Germinal center (tissue), 1 donor: ENCODE data around the gene DCUN1D3.

Experiments used
- DNase-seq: peaks from one replicate; pipeline ENCODE4 v3.0.0; 2012; ENCODE audit warnings: mixed read lengths, low spot score

DCUN1D3 gene

DNA sequence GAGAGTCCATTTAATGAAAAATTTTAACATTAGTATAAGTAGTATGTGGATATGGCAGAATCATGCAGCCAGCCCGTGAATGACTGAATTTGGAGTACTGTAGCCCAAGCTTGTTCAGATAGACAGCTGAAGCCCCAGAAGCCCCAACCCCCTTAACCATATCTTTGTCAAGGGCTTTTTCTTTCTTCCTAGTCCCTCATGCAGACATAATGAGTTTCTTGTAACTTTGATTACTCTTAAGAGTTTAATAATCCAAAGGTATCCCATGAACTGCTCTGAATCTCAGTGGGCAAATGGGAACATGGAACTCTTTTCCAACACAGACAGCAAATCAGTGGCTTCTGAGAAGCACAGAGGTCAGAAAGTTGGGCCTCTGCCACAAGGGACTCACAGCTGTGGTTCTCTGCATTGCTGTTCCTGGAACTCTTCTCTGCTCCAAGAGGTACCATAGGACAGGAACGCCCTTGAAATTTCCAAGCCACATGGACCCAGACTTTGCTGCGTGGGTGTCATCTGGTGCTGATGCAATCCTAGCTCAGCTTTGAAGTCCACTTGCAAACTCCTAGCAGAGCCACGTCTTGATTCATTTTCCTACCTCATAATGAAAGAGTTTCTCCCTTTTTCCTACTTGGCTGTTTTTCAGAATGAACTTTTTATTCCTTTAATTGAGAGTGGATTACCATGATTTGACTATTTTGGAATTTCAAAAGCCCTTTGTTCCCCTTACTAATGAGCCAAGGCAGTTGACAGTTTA, 18.5 kb upstream of the DCUN1D3 start:
- no peak for DNase-seq

DNA sequence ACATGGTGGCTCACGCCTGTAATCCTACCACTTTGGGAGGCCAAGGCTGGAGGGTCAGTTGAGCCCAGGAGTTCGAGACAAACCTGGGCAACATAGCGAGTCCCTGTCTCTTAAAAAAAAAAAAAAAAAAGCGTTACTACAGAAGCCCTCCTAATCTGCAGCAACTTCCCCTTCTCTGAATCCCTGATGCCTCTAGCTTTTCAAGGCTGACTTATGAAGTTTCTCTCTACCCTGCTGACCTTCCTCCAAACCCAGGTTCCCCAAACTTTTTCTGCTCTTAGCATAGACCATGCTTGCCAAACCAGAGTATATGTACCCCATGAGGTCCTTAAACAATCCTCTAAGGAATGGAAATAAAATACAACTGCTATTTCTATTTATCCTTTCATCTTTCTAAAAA, 16.8 kb upstream of the DCUN1D3 start:
- no peak for DNase-seq

DNA sequence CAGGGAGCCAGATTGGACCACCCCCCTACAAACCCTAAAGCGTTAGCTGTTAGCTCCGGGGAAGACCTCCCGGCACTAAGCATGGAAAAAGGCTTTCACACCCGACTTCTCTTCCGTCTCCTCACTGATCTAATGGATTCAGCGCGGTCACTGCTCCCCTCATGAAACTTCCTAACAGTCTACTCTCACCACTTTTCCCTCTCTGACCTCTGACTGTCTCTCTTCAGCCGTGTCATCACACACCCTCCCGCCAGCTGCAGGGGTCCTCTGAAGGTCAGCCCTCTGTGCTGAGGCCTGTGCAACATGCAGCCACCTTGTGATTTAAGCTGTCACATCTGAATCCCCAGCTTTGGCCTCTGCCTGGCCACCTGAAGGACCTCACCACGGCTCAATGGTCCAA, 16.1 kb upstream of the DCUN1D3 start:
- DNase-seq, result no peak

DNA sequence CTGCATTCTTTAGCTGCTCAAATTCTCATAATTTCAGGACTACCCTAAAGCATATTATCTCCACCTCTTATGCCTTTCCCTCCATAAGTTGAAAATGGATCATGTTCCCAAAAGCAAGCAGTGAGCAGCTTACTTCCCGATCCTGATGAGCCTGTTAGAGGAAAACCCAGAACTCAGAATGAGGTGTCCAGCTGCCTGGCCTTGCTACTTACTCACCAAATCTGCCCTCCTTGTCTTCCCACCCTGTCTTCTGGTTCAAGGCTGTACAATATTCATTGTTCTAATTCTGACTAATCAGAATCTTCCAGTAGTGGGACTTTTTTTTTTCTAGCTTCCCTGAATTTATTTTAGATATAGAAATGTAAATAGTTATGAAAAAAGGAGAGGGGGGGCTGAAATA, 11.2 kb upstream of the DCUN1D3 start:
- no peak for DNase-seq

DNA sequence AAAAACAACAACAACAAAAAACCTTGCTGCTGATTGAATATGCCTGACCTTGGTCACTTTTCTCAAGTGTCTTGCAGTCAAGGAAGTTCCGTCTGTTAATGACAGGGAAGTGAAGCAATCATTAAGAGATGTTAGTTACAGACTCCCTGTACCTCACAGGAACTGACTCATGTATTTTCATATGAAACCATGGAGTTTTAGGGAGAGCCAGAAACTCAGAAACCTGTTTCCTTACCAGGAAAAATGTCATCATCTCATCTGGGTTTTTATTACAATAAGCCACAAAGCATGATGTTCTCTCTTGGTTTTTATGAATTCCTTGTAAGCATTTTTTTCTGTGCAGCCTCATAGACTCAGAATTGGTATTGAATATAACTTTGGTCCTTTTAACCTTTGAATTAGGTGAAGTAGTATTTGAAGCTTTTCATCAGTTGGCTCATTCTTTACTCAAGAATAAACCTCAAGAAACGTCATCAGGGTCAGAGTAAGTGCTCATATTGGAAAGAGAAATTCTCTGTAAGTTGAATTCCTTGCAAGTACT, 10.7 kb upstream of the DCUN1D3 start:
- DNase-seq, result no peak

DNA sequence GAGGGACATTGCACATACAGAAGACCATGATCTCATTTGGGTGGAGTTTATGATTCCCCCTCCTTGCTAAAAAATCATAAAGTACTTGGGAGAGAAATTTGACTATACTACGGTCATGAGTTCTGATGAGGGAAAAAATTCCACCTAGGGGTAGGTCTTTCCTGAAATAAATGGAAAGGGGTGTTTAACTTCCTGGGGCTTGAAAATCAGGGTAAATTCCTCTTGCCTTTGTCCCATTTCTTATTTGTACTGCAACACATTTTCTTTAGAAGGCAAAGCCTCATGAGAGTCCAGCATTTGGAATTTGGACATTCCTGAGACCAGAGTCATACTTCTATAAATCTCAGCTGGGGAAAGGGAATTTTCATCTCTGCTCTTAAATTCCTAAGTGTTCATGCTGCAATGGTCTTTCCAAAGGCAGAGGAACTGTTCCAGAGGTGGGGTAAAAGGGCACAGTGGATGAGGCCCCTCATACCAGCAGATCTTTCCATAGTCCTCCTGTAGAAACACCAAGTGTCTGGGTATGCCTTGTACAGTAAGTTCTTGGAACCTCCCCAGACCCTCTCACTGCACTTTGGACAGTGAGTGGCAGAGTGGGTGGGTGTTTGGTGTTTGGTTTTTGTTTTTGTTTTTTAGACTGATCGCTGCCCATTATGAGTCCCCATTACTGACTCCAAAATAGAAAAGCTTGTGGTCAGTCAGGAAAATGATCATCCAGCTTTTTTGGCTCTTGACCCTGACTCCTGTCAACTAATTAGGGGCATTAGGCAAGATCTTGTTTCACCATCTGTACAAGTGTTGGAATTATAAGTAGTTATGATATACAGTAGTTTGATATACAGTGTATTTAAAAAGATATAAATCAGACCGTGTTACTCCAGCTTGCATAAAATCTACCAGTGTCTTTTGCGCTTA, 6.4 kb upstream of the DCUN1D3 start:
- DNase-seq, result no peak

DNA sequence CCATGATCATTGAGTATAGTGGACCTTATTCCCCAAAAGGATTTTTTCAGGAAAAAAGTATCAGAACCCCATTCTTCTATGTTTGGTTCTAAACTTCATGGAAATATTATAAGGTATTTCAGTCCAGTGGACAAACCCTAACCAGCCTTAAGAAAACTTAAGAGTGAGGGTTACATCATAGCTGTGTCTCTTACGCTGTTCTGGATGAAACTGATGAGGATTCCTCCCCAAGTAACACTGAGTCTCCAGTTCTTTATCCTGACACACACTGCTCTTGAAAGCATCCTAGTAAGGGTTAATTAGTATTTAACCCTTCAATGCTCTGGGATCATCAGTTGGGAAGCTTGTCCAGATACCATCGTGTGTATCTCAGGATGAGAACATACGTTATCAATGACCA, 5.4 kb upstream of the DCUN1D3 start:
- no peak for DNase-seq

DNA sequence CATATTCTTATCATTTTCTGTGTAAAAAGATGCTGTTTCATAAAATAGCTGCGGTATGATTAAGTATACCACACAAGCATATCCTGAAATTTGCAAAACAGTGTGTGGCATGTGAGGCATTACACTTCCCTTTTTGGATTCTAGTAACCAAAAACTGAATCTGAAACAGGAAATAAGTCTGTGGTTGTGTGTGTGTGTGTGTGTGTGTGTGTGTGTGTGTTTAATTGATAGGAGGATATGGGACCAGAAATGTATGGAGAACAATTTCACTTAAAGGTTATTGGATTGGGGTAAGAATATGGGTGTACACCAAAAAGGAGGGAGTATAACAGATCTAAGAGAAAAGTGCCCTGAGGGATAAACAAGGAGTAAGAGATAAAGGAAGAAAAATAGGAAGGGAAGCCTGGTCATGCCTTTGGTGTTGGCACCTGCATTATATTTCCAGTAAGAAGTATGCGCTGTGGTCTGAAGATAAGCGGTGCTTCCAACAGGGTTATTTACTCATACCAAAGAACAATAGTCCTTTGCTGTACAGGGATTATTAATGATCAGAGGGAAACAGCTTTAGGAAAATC, 4.4 kb upstream of the DCUN1D3 start:
- DNase-seq, result peak; percentile 58

DNA sequence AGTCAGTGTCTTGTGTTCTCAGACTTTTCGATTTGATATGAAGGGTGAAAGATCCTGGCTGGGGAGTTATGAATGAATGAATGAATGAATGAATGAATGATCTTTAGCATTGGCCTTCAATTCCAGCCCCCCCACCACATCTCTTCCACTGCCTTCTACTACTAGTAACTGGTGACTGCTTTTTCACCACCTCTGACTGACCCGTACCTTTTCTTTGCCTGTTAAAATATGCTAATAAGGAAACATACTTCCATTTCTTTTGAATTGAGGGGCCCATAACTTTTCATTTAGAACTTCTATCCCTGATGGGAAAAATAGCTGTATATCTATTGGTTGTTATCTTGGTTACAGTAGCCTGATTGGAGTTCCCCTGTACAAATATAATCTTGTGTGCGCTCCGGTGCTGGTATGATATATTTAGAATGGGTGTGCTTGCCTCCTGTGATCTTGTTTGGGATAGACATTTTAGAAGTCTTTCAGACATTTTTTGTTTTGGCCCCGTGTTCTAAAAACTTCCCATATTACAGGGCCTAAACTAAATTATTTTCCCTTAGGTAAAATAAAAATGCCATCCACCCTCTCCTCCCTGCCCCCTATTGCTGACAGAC, 3.8 kb upstream of the DCUN1D3 start:
- DNase-seq, result peak; percentile 27

DNA sequence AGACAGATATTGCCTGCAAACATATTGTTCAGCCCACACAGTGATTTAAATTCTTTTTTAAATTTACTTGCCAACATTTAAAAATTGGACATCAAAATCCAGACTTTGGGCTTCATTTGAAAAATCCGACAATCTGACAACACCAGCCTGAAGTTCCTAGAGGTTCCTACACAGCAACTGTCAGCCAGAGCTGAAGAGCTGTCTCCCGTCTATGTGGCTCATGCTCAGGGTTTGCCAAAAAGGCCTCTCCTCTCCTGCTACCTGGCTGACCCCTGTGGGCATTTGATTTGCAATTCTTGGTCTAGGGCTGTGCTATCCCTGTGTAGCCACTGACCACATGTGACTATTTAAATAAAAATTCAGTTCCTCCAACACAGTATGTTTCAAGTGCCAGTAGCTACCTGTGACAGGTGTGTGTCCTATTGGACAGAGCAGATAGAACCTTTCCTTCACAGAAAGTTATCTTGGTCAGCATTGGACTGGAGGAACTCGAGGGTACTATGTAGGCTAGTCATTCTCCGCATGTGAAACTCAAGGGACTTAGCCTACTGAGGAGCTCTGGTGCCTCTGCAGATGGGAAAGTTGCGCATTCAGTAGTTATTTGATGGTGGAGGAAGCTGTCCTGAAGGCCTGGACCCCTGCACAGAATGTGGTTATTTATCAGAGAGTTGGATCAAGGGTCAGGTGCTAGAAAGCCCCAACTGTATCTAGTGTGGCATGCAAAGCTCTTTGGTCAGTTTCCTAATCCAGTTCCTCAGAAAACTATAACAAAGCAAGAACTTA, 3.1 kb upstream of the DCUN1D3 start:
- DNase-seq, result no peak

DNA sequence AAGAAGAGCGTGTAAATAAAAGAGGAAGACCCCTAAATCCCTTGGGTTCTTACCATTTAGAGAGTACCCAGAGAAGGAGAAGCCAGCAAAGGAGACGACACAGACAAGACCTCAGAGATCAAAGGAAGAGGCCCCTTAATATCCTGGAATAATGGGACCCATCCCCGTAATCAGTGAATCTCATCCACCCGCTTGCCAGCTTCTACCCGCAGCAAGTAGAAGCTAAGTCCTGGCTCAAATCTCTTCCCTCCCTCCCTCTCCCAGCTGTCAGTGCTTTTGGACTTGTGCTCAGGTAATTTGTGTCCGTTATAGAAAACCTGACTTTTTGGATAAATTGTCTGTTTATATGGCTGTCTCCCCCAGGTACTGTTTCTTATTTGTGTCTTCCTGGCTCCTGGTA, 2.3 kb upstream of the DCUN1D3 start:
- no peak for DNase-seq

DNA sequence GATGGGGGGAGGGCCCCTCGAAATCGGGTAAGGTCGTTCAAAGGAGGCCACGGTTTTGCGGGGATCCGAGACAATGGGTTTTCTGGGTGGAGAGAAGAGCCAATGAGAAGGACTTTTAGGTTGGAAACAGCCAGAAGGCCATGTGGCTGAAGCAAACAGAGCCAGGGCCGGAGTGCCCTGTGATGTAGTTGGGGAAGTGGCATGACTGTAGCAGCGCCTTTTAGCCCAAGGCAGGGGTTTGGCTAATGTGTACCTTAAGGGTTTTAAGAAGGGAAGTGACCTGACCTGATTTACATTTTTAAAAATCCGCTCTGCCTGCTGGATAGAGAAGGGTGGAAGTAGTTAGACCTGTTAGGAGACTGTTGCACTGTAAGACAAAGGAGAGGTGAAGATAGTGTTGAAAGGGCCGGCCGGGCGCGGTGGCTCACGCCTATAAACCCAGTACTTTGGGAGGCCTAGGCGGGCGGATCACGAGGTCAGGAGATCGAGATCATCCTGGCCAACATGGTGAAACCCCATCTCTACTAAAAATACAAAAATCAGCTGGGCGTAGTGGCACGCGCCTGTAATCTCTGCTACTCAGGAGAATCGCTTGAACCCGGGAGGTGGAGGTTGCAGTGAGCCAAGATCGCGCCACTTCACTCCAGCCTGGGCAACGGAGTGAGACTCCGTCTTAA, 1.4 kb upstream of the DCUN1D3 start:
- DNase-seq, result peak; percentile 66

DNA sequence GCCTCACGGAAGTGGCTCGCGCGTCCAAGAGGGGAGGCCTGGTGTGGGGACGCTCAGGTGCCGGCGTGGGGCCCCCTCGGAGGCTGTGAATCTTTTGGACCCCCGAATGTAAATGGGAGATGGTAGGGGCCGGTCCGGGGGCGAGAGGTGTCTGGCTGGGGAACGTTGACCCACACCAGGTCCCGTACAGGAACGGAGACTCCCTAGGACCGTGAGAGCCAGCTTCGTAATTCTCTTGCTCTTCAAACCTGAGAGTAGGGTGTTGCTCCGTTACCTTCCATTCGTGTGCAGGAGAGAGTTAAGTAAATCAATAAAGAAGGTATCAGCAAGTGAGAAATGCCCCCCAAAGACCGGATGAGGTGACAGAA, 894 bp upstream of the DCUN1D3 start:
- DNase-seq, result no peak

DNA sequence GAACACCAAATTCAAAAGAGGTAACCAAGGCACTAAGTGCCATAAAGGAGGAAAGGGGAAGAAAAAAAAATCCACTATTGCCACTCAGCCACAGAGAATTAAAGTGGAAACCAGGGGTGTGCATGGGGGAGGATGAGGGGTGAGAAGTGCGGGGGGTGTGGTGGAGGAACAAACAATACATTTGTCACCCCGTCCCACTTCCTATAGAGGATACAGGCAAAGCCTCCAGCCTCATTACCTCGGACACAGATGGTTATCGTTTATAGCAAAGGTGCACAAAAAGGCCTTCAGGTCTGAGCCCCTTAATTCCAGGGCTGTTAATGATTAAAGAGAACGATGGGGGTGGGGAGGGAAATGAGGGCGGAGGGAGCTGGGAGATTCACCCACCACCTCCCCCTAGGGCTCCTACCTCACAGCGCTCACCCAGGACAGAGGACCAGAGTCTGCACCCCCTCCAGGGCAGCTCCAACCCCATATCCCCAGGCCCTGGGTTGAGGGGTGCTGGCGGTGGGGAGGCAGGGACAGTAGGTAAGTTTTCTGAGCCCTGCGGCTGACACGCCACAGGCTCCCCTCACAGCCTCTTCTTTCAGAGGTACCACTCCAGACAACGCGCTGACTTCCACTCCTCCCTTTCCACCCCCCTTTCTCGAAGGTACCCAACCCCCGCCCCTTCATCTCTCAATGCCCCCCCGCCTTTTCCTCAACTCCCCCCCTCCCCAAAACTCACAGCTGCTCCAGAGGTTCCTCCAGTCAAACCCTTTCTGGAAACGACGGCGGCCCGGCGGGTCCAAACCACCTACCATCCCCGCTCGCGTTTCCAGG, 470 bp downstream of the DCUN1D3 start:
- DNase-seq, result no peak

DNA sequence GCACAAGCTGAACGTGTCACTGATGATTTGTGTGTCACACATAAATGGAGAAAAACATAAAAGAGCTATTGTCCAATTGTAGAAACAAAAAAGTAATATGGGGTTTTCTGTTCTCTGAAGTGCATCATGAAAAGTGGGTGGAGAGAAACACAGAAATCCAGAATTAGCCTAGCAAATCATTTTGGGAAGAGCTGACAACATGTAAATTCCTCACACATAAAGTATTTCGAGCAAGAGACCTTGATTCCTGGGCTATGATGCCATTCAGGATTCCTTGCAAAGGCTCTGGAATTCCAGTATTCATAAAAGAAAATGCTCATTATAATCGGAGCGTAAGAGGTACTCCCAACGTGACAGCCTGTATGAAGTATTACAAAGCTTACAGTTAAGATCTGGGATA, 1.1 kb downstream of the DCUN1D3 start:
- DNase-seq, result no peak

DNA sequence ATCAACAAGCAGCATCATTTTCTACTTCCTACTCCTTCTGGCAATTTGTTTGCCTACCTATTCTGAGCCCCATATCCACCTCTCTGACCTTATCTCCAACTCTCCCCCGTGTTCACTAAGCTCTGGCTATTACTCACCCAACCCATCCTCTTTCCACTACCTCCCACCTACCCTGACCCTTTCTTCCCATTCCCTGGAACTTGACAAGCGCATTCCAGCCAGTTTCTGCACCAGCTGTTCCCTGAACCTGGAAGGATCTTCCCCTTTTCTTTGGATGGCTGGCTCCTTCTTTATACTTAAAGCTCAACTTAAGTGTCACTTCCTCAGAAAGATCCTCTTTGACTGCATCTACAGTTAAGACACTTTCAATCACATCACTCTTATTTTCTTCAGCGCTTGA, 2.2 kb downstream of the DCUN1D3 start:
- no peak for DNase-seq

DNA sequence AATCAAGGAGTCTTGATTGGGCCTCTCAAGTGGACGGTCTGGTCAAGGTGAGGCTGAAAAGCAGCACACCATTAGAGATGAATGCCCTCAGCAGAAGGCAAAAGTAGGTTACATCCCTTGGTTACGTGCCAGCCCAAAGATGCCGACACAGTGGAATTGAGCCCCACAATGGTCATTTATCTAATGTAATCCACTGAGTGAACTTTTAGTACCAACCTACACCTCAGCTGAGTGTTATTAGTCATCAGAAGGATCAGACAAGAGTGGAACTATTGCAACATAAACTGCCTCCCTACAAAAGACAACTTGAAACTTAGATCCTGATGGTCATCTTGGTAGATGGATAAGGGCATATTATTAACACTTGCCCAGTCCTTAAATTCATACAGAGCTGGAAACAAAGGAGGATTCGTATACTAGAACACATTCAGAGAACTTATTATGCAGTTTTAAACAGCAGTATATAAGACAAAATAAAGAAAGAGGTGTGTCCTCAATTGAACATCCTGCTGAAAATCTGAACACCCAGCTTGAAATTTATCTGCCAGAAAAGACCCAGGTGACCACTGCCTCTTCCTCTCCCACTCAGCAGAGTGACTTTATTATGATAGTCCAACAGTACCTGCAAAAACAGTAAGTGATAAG, 2.8 kb downstream of the DCUN1D3 start:
- no peak for DNase-seq

DNA sequence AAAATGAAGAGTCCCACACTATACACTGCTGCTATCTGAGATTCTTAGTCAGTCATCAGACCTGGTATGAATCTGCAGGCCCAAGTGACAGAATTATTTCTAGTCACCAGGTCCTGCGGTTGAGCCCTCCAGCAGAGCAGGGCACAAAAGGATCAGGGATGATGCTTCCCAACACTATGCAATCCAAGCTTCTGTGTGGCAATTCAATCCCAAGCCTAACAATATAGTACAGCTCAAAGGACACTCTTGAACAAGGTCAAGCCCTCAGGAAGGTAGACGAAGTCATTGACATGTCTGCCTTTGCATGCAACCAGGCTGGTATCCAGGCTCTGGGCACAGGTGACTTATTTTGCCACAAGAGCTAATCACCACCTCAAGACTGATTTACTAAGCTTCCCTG, 5.8 kb downstream of the DCUN1D3 start:
- DNase-seq, result no peak

DNA sequence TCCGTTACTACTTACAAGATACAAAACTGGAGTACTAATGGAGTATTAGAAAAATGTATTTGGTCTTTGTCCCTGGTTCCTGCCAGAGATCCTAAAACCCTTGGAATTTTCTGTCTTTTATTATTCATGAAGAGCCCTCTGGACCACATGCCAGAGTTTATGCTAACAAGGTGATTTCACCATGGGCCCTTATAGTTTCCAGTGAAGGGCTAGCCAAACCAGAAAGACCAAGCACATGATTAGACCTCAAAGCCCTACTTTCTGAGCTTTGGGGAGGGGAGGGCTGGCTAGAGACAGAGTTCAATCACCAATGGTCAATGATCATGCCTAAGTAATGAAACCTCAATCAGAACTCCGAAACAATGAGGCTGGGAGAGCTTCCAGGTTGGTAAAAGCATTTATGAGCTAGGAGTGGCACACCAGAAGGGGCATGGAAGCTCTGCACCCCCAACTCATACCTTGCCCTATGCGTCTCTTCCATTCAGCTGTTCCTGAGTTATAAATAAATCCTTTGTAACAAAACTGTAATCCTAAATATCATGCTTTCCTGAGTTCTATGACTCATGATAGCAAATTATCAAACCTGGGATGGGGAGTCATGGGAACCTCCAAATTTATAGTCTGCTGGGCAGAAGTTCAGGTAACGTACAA, 10.4 kb downstream of the DCUN1D3 start:
- no peak for DNase-seq
